Measurements from ENCODE around the gene NR3C2.

NR3C2 gene

DNA sequence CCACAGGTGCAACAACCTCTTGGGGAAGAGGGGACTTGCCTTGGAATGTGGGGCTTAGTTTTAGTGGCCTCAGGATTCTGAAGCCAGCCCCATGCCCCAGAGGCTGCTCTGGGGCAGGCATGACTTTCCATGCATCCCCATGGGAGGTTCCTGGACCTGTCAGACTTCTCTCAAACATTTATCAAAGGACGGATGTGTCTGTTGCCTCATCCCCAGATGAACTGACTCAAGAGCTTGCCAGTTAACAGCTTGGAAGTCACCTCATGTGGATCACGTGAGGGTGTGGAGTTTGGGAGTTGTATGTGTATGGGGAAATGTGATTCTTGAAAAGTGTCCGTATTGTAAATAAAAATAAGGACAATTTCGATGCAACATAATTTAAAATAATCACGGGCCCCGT is 368.9 kb downstream of the NR3C2 start:
- in situ Hi-C loops (cut with MboI; ENCODE audit: low pct_unique_long_range_greater_than_20kb, low sequenced_read_pairs, unreplicated experiment): no loop called here
- DNase-seq (ENCODE audit: low spot score): no peak
- TF ChIP-seq, protein P1, sequence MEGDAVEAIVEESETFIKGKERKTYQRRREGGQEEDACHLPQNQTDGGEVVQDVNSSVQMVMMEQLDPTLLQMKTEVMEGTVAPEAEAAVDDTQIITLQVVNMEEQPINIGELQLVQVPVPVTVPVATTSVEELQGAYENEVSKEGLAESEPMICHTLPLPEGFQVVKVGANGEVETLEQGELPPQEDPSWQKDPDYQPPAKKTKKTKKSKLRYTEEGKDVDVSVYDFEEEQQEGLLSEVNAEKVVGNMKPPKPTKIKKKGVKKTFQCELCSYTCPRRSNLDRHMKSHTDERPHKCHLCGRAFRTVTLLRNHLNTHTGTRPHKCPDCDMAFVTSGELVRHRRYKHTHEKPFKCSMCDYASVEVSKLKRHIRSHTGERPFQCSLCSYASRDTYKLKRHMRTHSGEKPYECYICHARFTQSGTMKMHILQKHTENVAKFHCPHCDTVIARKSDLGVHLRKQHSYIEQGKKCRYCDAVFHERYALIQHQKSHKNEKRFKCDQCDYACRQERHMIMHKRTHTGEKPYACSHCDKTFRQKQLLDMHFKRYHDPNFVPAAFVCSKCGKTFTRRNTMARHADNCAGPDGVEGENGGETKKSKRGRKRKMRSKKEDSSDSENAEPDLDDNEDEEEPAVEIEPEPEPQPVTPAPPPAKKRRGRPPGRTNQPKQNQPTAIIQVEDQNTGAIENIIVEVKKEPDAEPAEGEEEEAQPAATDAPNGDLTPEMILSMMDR (IDR thresholded peaks at IDR 0.05; ENCODE audit: extremely low read depth, insufficient read depth, missing control alignments): no peak

- TF ChIP-seq, protein P1 (IDR thresholded peaks at IDR 0.05; ENCODE audit: extremely low read depth, insufficient read depth, missing control alignments): no peak
- DNase-seq (ENCODE audit: low spot score): no peak
- in situ Hi-C loops (cut with MboI; ENCODE audit: low pct_unique_long_range_greater_than_20kb, low sequenced_read_pairs, unreplicated experiment): no loop called here
These were observed 369.4 kb downstream of the NR3C2 start for GRCh38 chr4:148072789-148073188.

GRCh38 chr4:148071009-148071408 is 371.2 kb downstream of the NR3C2 start:
- in situ Hi-C loops (cut with MboI; ENCODE audit: low pct_unique_long_range_greater_than_20kb, low sequenced_read_pairs, unreplicated experiment): no loop called here

DNA sequence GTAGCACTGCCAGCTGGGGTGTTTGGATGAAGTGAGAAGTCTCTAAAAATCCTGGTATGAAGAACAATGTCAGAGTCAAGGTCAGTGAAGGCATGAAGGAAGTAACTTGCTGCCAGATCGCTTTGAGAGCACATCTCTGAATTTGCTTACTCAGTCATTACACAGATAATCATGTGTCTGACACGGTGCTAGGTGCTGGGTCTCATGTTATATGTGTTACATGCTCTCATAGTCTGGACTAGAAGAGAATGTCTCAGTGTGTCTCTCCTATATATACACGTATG is 372.4 kb downstream of the NR3C2 start:
- no peak for DNase-seq (ENCODE audit: low spot score)
- TF ChIP-seq, protein P1 (IDR thresholded peaks at IDR 0.05; ENCODE audit: extremely low read depth, insufficient read depth, missing control alignments): no peak
- in situ Hi-C loops (cut with MboI; ENCODE audit: low pct_unique_long_range_greater_than_20kb, low sequenced_read_pairs, unreplicated experiment): no loop called here

More at GRCh38 chr4:148071009-148071408, 371.2 kb downstream of the NR3C2 start:
- no peak for DNase-seq (ENCODE audit: low spot score)
- TF ChIP-seq, protein P1 (IDR thresholded peaks at IDR 0.05; ENCODE audit: extremely low read depth, insufficient read depth, missing control alignments): no peak

GRCh38 chr4:148069086-148069894 is 372.9 kb downstream of the NR3C2 start:
- TF ChIP-seq, protein P1 (IDR thresholded peaks at IDR 0.05; ENCODE audit: extremely low read depth, insufficient read depth, missing control alignments): no peak
- in situ Hi-C loops (cut with MboI; ENCODE audit: low pct_unique_long_range_greater_than_20kb, low sequenced_read_pairs, unreplicated experiment): no loop called here
- no peak for DNase-seq (ENCODE audit: low spot score)

GRCh38 chr4:148068065-148068911 is 373.9 kb downstream of the NR3C2 start:
- no peak for DNase-seq (ENCODE audit: low spot score)
- TF ChIP-seq, protein P1 (IDR thresholded peaks at IDR 0.05; ENCODE audit: extremely low read depth, insufficient read depth, missing control alignments): no peak
- in situ Hi-C loops (cut with MboI; ENCODE audit: low pct_unique_long_range_greater_than_20kb, low sequenced_read_pairs, unreplicated experiment): no loop called here
